Activated gamma-delta T cell treated with Interleukin-2 at 50 U/mL for 16 hours (primary cell): ENCODE measurements around the gene NKG7.
A peak's percentile ranks its signal among the peaks of the same experiment; 100 is the strongest.

ENCODE experiments used
- DNase-seq: peaks from one replicate; pipeline ENCODE4 v3.0.0-alpha.2; 2020

Gene NKG7

DNA sequence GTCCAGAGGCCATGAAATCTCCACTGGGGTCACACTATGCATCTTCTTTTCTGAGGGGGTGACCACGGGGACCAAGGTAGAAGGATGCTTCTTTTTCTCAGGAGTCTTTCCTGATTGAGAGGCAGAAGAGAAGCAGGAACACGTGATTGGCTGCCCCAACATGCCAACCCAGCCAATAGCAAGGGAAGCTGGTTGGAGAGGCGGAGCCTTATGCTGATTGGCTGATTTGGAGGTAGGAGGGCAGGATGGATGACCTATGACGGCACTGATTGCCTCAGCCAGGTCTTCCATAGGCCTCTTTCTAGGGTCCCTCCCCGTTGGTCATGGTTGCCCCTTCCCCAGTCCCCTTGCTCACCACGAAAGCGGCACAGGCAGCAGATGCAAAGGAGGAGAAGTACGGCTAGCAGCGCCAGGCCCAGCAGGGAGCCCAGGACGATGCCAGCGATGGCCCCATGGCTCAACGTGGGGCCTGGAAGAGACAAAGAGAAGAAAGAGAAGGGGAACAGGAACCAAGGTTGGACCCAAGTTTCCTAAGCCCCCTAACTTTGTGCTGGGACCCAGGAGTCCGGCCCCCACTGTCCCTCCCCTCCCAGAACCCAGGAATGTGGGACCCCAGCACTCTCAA is 38.5 kb downstream of the NKG7 start:
- DNase-seq, result no peak

DNA sequence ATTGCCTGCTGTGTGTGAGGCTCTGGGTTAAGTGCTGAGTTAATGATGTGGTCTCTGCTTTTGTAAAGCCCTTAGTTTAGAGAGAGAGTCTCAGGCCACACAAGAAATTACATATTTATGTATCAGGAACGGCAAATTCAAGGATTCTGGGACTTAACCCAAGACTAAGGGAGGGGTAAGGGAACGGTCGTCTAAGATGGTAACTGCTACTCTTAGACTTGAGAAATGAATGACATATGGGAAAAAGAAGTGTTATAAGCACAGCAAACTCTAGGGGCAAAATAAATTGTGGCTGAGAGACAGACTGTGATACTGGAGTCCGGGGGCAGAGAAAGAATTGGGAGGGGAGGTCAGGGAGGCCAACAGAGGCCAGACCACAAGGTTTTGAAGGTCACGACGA is 40.7 kb downstream of the NKG7 start:
- no peak for DNase-seq

DNA sequence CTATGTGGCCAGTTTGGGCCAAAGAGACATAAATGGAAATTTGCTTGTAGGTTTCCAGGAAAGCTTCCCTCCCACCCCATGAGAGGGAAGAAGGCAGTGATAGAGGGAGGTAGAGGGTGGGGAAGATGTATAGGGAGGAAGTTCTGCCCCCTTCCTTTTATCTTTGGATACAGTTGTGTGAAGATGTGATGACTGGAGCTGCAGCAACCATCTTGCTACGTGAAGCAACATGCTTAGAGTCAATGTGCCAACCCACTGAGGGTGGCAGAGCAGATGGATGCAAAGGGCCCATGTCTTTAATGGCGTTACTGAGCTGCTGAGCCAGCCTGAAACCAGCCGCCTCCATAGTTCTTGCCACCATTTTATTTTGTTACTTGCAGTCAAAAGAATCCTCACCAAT is 41.3 kb downstream of the NKG7 start:
- DNase-seq, result no peak

DNA sequence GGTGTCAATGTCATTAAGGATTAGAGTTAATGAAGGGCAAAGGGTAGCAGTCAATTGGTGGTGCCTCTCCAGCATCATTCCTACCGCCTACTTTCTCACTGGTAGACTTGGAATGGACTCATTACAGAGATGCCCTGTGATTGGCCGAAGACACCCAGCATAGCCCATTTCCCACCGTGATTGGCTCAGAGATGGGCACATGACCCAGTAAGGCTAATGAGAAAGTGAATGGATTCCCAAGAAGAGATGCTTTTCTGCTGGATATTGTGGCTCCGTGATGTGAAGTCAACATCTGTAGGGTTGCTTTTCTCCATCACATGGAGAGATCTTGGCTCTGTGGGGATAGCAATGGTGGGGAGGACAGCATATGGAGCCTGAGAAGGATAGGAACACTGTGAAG is 42.1 kb downstream of the NKG7 start:
- DNase-seq, result no peak

DNA sequence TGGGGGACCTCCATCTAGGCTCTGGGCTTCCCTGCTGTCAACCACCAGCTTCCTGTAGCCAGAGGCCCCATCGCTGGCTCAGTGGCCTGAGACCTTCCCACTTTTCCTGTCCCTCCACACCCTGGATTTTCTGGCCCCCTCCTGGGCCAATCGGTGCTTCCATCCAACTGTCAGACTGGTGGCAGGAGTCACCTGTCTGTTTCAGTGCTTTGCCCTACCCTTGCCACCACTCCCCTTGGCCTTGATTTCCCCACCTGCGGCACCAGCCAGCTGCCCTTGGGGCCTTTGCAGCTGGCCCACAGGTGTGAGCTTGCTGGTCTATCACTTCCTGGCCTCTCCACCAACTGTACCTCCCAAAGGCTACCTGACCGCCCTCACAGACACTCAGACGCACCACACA is 43.0 kb downstream of the NKG7 start:
- DNase-seq, result no peak

DNA sequence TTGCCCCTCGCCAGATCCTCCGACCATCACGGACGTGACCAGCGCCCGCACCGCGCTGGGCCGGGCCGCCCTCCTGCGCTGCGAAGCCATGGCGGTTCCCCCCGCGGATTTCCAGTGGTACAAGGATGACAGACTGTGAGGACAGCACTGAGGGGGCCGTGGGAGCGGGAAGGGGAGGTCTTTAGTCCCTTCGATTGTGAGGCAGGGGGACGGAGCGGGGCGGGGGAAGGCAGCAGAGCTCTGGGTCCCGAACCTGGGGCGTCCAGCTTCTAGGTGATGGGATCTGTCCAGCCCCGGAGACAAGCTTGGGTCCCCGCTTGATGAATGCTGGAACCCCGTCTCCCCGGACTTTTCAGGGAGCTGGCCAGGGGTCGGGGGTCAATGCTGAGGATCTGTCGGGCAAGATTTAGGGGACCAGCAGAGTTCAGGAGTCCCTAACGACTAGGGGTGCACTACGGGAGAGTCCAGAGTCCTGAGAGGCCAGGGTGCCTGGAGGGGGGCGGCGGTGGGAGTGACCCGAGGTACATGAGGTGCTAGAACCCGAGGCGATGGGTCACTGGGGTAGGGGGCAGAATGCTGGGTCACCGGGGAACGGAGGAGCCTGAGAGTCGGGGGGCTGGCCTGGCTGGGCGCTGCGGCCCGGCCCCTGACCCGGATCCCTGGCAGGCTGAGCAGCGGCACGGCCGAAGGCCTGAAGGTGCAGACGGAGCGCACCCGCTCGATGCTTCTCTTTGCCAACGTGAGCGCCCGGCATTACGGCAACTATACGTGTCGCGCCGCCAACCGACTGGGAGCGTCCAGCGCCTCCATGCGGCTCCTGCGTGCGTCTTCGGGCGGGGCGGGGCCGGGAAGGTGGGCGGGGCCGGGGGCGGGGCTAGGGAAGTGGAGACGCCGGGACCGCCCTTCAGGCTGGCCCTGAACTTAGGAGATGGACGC is 45.1 kb downstream of the NKG7 start:
- peak; percentile 42 for DNase-seq

DNA sequence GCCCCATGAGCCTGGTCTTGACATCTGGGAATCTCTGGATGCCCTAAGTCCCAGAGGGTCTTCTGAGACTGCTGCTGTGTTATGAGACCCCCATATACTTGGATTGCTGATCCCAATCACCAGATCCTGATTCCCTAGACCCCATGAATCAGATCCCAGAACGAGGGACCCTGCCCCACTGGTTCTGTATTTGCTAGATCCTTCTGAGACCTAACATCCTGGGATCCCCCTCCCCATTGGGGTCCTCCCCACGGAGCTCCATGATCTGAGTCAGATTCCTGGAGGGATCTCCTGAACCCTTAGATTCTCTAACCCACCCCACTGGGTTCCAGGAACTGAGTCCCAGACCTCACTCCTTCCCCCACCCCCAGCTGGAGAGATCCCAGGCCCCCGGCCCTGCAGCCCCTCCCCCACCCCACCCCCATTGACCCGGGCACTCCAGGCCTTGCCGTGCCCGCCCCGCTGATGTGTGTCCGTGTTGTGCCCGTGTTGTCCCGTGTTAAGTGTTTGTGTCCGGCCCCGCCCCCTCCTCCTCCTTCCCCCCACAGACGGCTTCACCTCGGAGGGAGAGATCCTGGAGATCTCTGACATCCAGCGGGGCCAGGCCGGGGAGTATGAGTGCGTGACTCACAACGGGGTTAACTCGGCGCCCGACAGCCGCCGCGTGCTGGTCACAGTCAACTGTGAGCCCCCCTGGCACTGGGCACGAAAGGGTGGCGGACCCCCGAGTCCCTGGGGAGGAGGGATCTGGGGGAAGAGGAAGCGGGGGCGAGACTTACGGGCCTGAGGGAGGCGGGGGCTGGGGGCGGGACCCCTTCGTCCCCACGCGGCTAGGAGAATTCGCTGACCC is 46.0 kb downstream of the NKG7 start:
- DNase-seq, result no peak

DNA sequence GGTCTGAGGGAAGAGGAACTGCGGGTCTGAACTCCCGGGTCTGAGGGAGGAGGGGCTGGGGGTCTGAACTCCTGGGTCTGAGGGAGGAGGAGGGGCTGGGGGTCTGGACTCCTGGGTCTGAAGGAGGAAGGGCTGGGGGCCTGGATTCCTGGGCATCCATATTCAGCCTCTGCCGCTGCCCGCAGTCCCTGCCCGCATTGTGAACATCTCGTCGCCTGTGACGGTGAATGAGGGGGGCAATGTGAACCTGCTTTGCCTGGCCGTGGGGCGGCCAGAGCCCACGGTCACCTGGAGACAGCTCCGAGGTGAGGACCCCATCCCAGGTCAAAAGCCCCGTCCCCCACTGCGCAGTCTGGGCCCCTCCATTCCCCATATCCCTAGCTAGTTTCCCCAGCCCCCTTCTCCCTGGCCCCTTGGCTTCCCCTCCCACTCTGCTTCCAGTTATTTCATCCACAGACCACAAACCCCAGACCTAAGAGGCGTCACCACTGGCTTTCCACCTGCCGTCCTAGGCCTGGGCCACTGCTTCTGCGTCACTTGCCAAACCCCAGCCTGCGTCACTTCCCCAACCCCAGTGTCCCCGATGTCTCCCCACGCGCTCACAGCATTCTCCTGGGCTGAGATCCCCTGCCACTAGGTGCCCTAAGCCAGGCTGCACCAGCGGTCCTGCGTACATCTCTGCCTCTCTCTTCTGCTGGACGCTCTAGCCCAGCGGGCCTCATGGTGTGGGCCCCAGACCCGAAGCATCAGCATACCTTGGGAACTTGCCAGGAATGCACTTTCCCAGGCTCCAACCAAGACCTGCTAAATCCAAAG is 47.1 kb downstream of the NKG7 start:
- no peak for DNase-seq

DNA sequence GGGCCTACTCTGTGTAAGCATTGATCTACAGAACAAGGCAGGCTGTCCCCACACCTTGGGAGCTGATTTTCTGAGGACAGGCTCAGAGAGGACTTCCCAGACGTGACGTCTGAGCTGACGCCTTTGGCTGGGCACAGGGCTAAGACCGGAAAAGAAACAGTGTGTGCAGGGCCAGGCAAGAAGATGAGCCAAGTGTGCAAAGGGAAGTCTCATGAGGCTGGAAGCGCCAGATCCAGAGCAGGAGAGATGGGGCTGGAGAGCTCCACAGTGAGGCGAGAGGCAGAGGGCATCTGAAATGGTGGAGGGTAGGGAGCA is 48.3 kb downstream of the NKG7 start:
- no peak for DNase-seq

DNA sequence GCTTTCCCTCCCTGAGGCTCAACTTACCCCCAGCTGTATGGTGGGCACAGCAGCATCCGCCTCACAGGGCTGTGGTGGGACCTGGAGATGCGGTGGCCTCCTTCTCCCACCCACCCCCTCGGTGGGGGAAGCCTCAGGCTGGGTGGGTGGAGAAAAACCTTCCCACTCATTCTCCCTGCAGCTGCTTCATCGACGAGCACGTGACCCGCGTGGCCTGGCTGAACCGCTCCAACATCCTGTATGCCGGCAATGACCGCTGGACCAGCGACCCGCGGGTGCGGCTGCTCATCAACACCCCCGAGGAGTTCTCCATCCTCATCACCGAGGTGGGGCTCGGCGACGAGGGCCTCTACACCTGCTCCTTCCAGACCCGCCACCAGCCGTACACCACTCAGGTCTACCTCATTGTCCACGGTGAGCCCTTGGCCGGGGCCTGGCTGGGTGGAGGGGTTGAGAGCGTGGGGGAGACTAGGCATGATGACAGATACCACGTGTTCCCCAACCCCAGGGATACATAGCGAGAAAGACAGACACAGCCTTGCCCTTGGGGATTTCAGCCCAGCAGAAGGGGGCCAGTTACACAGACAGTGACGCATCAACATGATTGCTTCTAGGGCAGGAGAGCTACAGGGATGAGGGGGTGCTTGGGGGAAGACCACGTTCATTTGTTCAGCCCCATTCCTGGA is 48.8 kb downstream of the NKG7 start:
- no peak for DNase-seq

DNA sequence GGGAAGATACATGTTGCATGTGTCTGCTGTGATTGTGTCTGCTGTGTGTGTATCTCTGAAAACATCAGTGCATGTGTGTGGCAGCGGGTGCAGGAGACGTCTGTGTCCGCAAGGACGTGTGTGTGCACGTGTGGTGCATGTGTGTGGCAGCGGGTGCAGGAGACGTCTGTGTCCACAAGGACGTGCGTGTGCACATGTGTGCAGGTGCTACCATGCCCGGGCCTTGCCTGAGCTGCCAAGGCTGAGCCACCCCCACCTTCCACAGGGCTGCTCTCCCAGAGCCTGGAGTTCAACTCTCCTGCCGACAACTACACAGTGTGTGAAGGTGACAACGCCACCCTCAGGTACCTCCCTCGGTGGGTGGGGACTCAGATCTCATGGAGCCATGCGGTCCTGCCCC is 50.7 kb downstream of the NKG7 start:
- DNase-seq, result no peak
